Right lung (tissue), 5 donors: Measurements from ENCODE around the gene B3GALNT1. TPM values are rescaled to one million over a fixed set of nuclear protein-coding genes. Genes with fewer than 3 reads are reported as not detected.

ENCODE experiments used
- polyA plus RNA-seq, 5 donors: library from polyadenylated mRNA; unstranded; fragments of 120-200 nt; gene quantifications; one replicate each; pipeline versions ENCODE4 v1.2.1 to v1.2.3, GENCODE V29; 2013; ENCODE audit warnings: inconsistent platforms in 1 of 5, low replicate concordance in 1 of 5; ENCODE audit not compliant: insufficient read length in 5 of 5, insufficient read depth in 1 of 5

Gene B3GALNT1
- polyA plus RNA-seq, 5 donors: 23.3 to 35.9 (median 26.9) TPM

Other genes starting within 250 kb of the B3GALNT1 start
- gene NMD3, start 116.0 kb upstream of the B3GALNT1 start, polyA plus RNA-seq: 10 to 100 TPM; 41.3 to 59.3 (median 56.7) TPM